ENCODE data around the gene PLIN5.

DNA sequence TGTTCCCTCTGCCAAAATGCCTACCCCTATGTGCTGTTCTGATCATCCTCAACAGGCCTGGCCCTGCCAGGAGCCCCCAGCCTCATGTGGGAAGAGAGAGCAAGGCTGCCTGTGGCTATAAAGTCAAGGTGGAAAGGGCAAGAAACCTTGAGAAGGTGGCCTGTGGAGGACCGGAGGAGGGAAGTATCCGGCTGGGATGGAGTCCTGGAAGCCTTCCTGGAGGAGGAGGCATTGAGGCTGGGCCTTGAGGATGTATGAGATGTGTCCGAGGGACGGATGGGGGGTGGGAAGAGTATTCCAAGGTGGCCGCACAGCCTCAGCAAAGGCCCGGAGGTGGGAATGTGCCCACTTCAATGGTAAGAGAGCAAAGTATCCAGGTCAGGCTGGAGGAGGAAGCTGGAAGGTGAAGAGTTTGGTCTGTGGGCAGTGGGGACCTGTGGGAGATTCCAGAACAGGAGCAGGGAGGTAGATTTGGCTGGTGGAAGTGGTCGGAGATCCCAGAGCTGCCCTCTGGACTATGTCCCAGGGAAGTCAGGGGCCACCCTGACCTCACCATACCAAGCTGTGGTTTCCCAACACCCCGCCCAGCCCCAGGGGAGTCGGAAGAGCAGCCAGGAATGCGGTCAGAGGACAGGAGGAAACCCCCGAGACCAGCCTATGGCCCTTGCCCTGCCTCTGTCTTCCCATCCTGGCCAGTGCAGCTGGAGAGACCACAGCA lies 13.7 kb downstream of the PLIN5 start:
- TF ChIP-seq POLR2A (IDR thresholded peaks at IDR 0.05) (no peak), POLR2AphosphoS5 (IDR thresholded peaks at IDR 0.05) (no peak)
- TF ChIP-seq, protein P1, sequence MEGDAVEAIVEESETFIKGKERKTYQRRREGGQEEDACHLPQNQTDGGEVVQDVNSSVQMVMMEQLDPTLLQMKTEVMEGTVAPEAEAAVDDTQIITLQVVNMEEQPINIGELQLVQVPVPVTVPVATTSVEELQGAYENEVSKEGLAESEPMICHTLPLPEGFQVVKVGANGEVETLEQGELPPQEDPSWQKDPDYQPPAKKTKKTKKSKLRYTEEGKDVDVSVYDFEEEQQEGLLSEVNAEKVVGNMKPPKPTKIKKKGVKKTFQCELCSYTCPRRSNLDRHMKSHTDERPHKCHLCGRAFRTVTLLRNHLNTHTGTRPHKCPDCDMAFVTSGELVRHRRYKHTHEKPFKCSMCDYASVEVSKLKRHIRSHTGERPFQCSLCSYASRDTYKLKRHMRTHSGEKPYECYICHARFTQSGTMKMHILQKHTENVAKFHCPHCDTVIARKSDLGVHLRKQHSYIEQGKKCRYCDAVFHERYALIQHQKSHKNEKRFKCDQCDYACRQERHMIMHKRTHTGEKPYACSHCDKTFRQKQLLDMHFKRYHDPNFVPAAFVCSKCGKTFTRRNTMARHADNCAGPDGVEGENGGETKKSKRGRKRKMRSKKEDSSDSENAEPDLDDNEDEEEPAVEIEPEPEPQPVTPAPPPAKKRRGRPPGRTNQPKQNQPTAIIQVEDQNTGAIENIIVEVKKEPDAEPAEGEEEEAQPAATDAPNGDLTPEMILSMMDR (IDR thresholded peaks at IDR 0.05): no peak

Data from breast epithelium (tissue), 3 donors.